BE2C (cell line): ENCODE results near the gene SOX6.

ENCODE experiments used
- DNase-seq: peaks from one replicate; pipeline ENCODE4 v3.0.0-alpha.2; 2020
- H3K27me3 ChIP-seq: fragments of 250-450 bp; sonication (Bioruptor Pico); 2 replicates; pipeline ENCODE4 v1.5.1; 2020; ENCODE audit warnings: mild to moderate bottlenecking
- H3K36me3 ChIP-seq: fragments of 250-450 bp; sonication (Bioruptor Pico); 2 replicates; pipeline ENCODE4 v1.5.1; 2020; ENCODE audit warnings: mild to moderate bottlenecking
- H3K4me1 ChIP-seq: fragments of 250-450 bp; sonication (Bioruptor Pico); 2 replicates; pipeline ENCODE4 v1.5.1; 2020
- H3K4me3 ChIP-seq: 2 replicates; pipeline ENCODE4 v1.5.1; 2011; ENCODE audit warnings: low read depth, low read length
- H3K9me3 ChIP-seq: fragments of 250-450 bp; sonication (Bioruptor Pico); 2 replicates; pipeline ENCODE4 v1.5.1; 2020
- CTCF ChIP-seq: IDR thresholded peaks from 2 replicates; pipeline ENCODE4 v1.5.1; 2012; ENCODE audit warnings: mild to moderate bottlenecking, low read depth, low read length

Gene SOX6

GRCh38 chr11:15971215-15971546, 385.2 kb downstream of the SOX6 start:
- H3K9me3 ChIP-seq: no peaks in the 10 kb centered on the region
- DNase-seq: no peak

GRCh38 chr11:15970506-15971214, 385.7 kb downstream of the SOX6 start:
- Histone ChIP-seq H3K36me3 (no peaks in the 10 kb centered on the region), H3K4me3 (no peak overlapping the region), H3K4me1 (no peaks in the 10 kb centered on the region), H3K9me3 (no peaks in the 10 kb centered on the region), H3K27me3 (no peaks in the 10 kb centered on the region)
- TF ChIP-seq CTCF: no peak
- DNase-seq: no peak

More at GRCh38 chr11:15971215-15971546, 385.2 kb downstream of the SOX6 start:
- Histone ChIP-seq H3K36me3 (no peaks in the 10 kb centered on the region), H3K4me1 (no peaks in the 10 kb centered on the region), H3K27me3 (no peaks in the 10 kb centered on the region), H3K4me3 (no peak overlapping the region)
- no peak for TF ChIP-seq CTCF

- no peak overlapping the region for H3K4me3 ChIP-seq
- no peak for DNase-seq
These were observed 386.5 kb downstream of the SOX6 start for GRCh38 chr11:15969701-15970329.

DNA sequence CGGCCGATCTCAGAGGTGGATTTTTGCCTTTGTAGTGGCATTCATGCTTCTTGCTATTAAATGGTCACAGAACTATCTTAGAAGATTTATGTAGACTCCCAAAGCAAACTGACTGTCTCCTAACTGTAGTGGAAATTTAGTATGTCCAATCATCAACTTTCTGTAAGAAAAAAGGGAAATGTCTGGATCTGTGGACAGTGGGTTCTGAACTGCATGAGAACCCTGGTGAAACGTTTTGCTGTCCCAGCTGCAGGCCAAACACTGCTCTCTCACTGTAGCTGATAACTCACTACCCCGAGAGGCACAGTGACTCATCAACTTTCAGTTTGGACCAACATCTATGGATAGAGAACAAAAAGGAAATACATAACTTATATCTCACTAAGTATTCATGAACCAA, 387.1 kb downstream of the SOX6 start:
- Histone ChIP-seq H3K36me3 (no peaks in the 10 kb centered on the region), H3K27me3 (no peaks in the 10 kb centered on the region), H3K9me3 (no peaks in the 10 kb centered on the region), H3K4me3 (no peak overlapping the region), H3K4me1 (no peaks in the 10 kb centered on the region)
- no peak for TF ChIP-seq CTCF
- peak; percentile 30 for DNase-seq

More at GRCh38 chr11:15969701-15970329, 386.5 kb downstream of the SOX6 start:
- no peaks in the 10 kb centered on the region for H3K36me3 ChIP-seq
- no peaks in the 10 kb centered on the region for H3K27me3 ChIP-seq
- no peaks in the 10 kb centered on the region for H3K4me1 ChIP-seq
- H3K9me3 ChIP-seq: no peaks in the 10 kb centered on the region
- no peak for TF ChIP-seq CTCF

GRCh38 chr11:15968461-15969130, 387.8 kb downstream of the SOX6 start:
- Histone ChIP-seq H3K27me3 (no peaks in the 10 kb centered on the region), H3K4me1 (no peaks in the 10 kb centered on the region), H3K9me3 (no peaks in the 10 kb centered on the region), H3K4me3 (no peak overlapping the region), H3K36me3 (no peaks in the 10 kb centered on the region)
- no peak for TF ChIP-seq CTCF
- no peak for DNase-seq

- DNase-seq: no peak
- Histone ChIP-seq H3K9me3 (no peaks in the 10 kb centered on the region), H3K4me3 (no peak overlapping the region), H3K4me1 (no peaks in the 10 kb centered on the region), H3K27me3 (no peaks in the 10 kb centered on the region), H3K36me3 (no peaks in the 10 kb centered on the region)
- TF ChIP-seq CTCF: no peak
These were observed 388.4 kb downstream of the SOX6 start for GRCh38 chr11:15967966-15968365.
